SK-N-SH (cell line): ENCODE results near the gene CDKN2D. TPM values are rescaled to one million over a fixed set of nuclear protein-coding genes. Genes with fewer than 3 reads are reported as not detected.

Source experiments
- CTCF ChIA-PET: fragments of 300-600, 350-600 bp; formaldehyde crosslinking; extraction: SDS; loops from one replicate; lab custom pipeline; 2021; lab: Yijun Ruan, JAX
- POLR2A ChIA-PET: fragments of 350-600 bp; sonication (Branson Sonifier 250); formaldehyde crosslinking; extraction: SDS; loops from one replicate; lab custom pipeline; 2020; ENCODE audit warnings: antibody characterized with exemption, inconsistent platforms; lab: Yijun Ruan, JAX
- DNase-seq: peaks from one replicate; pipeline ENCODE4 v3.0.0; 2012
- H2AFZ ChIP-seq: fragments of 200-600 bp; sonication (generic); 2 replicates; pipeline ENCODE4 v1.8.1; 2016; ENCODE audit warnings: antibody characterized with exemption, mild to moderate bottlenecking, low read depth
- H3F3A ChIP-seq: fragments of 200-600 bp; sonication (generic); replicated peaks from 2 replicates; pipeline ENCODE3; 2016; ENCODE audit warnings: antibody characterized with exemption, mild to moderate bottlenecking; ENCODE audit not compliant: insufficient read depth
- H3K27ac ChIP-seq, 2 experiments: fragments of 200-500 bp in 1 of 2; fragments of 200-600 bp in 1 of 2; sonication (Bioruptor generic) in 1 of 2; sonication (generic), shearing (Covaris generic) in 1 of 2; 2 replicates each; pipeline versions ENCODE4 v1.5.1 to v1.6.1; 2014 to 2016; ENCODE audit warnings: low read depth in 2 of 2, inconsistent platforms in 1 of 2, low read length in 1 of 2, mild to moderate bottlenecking in 1 of 2, mixed read lengths in 1 of 2
- H3K27me3 ChIP-seq: fragments of 200-600 bp; sonication (generic), shearing (Covaris generic); 2 replicates; pipeline ENCODE4 v1.6.1; 2016; ENCODE audit warnings: mixed run types; ENCODE audit not compliant: insufficient read depth
- H3K36me3 ChIP-seq, 2 experiments: fragments of 200-500 bp in 1 of 2; fragments of 200-600 bp in 1 of 2; sonication (Bioruptor generic) in 1 of 2; sonication (generic) in 1 of 2; replicated peaks in 1 of 2; 2 replicates each; pipeline versions ENCODE3 to v1.5.1; 2014 to 2016; ENCODE audit warnings: low read length in 1 of 2, mild to moderate bottlenecking in 1 of 2; ENCODE audit not compliant: insufficient read depth in 2 of 2, control insufficient read depth in 1 of 2
- H3K4me1 ChIP-seq, 2 experiments: fragments of 200-500 bp in 1 of 2; fragments of 200-600 bp in 1 of 2; sonication (Bioruptor generic) in 1 of 2; sonication (generic), shearing (Covaris generic) in 1 of 2; 2 replicates each; pipeline versions ENCODE4 v1.5.1 to v1.6.1; 2014 to 2016; ENCODE audit warnings: low read depth in 1 of 2, low read length in 1 of 2, mixed run types in 1 of 2; ENCODE audit not compliant: insufficient read depth in 2 of 2, control insufficient read depth in 1 of 2
- H3K4me2 ChIP-seq: fragments of 200-600 bp; sonication (generic), shearing (Covaris generic); 2 replicates; pipeline ENCODE4 v1.6.1; 2017; ENCODE audit warnings: mixed run types
- H3K4me3 ChIP-seq, 2 experiments: fragments of 200-500 bp in 1 of 2; fragments of 200-600 bp in 1 of 2; sonication (Bioruptor generic) in 1 of 2; sonication (generic), shearing (Covaris generic) in 1 of 2; 2 replicates each; pipeline versions ENCODE4 v1.5.1 to v1.8.1; 2014 to 2016; ENCODE audit warnings: low read depth in 2 of 2, inconsistent platforms in 1 of 2, low read length in 1 of 2, mild to moderate bottlenecking in 1 of 2, mixed read lengths in 1 of 2, moderate library complexity in 1 of 2
- H3K79me2 ChIP-seq: fragments of 200-600 bp; sonication (generic); 2 replicates; pipeline ENCODE4 v1.8.1; 2017; ENCODE audit warnings: mild to moderate bottlenecking; ENCODE audit not compliant: insufficient read depth
- H3K9ac ChIP-seq: fragments of 200-600 bp; sonication (generic); 2 replicates; pipeline ENCODE4 v1.6.1; 2017; ENCODE audit warnings: mixed run types
- H3K9me2 ChIP-seq: fragments of 200-600 bp; sonication (generic); 2 replicates; pipeline ENCODE4 v1.6.1; 2017; ENCODE audit warnings: mixed run types
- H3K9me3 ChIP-seq: fragments of 200-600 bp; sonication (generic); 2 replicates; pipeline ENCODE4 v1.6.1; 2017; ENCODE audit warnings: mixed run types, mild to moderate bottlenecking, moderate library complexity
- H4K20me1 ChIP-seq: fragments of 200-600 bp; sonication (generic); 2 replicates; pipeline ENCODE4 v1.6.1; 2017; ENCODE audit warnings: mild to moderate bottlenecking, mixed run types; ENCODE audit not compliant: insufficient read depth
- CHD2 ChIP-seq: fragments of 150-350 bp; IDR thresholded peaks from 2 replicates; pipeline ENCODE4 v1.6.1; 2018; ENCODE audit warnings: low read length; ENCODE audit not compliant: partially characterized antibody
- FOSL2 ChIP-seq: IDR thresholded peaks from 2 replicates; pipeline ENCODE4 v1.4.0; 2012; ENCODE audit warnings: low read depth, mild to moderate bottlenecking, moderate library complexity, borderline replicate concordance
- FOXJ3 ChIP-seq: sonication (generic); formaldehyde crosslinking; IDR thresholded peaks from 2 replicates; pipeline ENCODE4 v1.5.1; 2020; ENCODE audit warnings: mild to moderate bottlenecking, missing genetic modification reagents
- MEF2A ChIP-seq: IDR thresholded peaks from 2 replicates; pipeline ENCODE4 v1.4.0; 2012; ENCODE audit warnings: low read depth, borderline replicate concordance
- MXI1 ChIP-seq: IDR thresholded peaks from 2 replicates; pipeline ENCODE4 v1.6.1; 2012; ENCODE audit warnings: mild to moderate bottlenecking, low read depth, low read length, improper control_type of control experiment
- NFIC ChIP-seq: IDR thresholded peaks from 2 replicates; pipeline ENCODE4 v1.4.0; 2012; ENCODE audit warnings: borderline replicate concordance
- POLR2AphosphoS5 ChIP-seq: IDR thresholded peaks from 2 replicates; pipeline ENCODE4 v1.6.1; 2012; ENCODE audit warnings: low read depth, low read length
- RAD21 ChIP-seq: IDR thresholded peaks from 2 replicates; pipeline ENCODE4 v1.6.1; 2012; ENCODE audit warnings: mild to moderate bottlenecking, low read length
- RFX5 ChIP-seq: IDR thresholded peaks from 2 replicates; pipeline ENCODE4 v1.6.1; 2012; ENCODE audit warnings: mild to moderate bottlenecking, improper control_type of control experiment, low read length
- RXRA ChIP-seq: IDR thresholded peaks from 2 replicates; pipeline ENCODE4 v1.4.0; 2012; ENCODE audit warnings: low read depth, mild to moderate bottlenecking, borderline replicate concordance
- TAF1 ChIP-seq: IDR thresholded peaks from 2 replicates; pipeline ENCODE4 v1.6.1; 2012; ENCODE audit warnings: low read depth, mild to moderate bottlenecking, low read length, moderate library complexity, borderline replicate concordance
- TCF12 ChIP-seq: IDR thresholded peaks from 2 replicates; pipeline ENCODE4 v1.4.0; 2012
- WGBS: methylation state at CpG from one replicate; pipeline ENCODE4 v1.1.6; 2017; ENCODE audit warnings: low lambda C conversion rate; 5-methylcytosine and 5-hydroxymethylcytosine counted together
- polyA plus RNA-seq, 3 experiments: library from polyadenylated mRNA; depleted of rRNA; stranded (reverse); fragments of >200 nt; gene quantifications; 2 replicates each; pipeline ENCODE4 v1.2.3, GENCODE V29; 2012
- TF ChIP-seq, protein P1 (sequence below): IDR thresholded peaks from 2 replicates; pipeline ENCODE4 v1.4.0; 2012; ENCODE audit warnings: low read depth, borderline replicate concordance
- TF ChIP-seq, protein P2 (sequence below): IDR thresholded peaks from 2 replicates; pipeline ENCODE4 v1.4.0; 2012; ENCODE audit warnings: low read depth

The CDKN2D gene
- polyA plus RNA-seq, 1 of the 3 experiments (the other 2 are of a cell fraction), result 13.1 TPM

DNA sequence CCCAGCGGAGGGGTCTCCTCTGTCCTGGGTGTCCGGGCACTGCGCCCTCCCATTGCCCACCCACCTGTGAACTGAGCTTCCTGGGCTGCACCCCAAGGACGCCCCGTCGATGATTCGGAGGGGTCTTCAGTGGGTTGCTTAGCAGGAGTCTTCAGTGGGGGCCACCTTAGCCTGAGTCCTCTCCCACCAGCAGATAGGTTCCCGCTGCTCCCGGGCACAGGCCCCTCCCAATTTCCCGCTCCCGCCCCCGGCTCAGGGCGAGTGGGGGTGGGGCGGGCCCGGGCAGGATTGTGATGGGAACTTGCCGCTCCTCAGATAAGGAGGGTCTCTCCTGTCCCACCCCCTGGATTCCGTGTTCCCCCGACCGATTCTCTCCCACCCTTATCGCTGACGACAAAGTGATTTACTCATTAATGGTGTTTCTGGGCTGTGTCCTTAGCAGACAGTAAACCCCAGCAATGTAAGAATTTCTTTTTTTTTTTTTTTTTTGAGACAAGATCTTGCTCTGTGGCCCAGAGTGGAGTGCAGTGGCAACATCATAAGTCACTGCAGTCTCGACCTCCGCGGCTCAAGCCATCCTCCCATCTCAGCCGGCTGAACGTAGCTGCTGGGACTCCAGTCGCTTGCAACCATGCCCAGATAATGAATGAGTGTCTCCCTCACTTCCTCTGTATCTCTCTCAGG, 50.9 kb downstream of the CDKN2D start (continued):
- no peak for TF ChIP-seq RAD21
- no peak for TF ChIP-seq RFX5
- no peak for TF ChIP-seq MEF2A
- TF ChIP-seq POLR2AphosphoS5, result no peak
- no peak for TF ChIP-seq MXI1
- TF ChIP-seq, protein P1, sequence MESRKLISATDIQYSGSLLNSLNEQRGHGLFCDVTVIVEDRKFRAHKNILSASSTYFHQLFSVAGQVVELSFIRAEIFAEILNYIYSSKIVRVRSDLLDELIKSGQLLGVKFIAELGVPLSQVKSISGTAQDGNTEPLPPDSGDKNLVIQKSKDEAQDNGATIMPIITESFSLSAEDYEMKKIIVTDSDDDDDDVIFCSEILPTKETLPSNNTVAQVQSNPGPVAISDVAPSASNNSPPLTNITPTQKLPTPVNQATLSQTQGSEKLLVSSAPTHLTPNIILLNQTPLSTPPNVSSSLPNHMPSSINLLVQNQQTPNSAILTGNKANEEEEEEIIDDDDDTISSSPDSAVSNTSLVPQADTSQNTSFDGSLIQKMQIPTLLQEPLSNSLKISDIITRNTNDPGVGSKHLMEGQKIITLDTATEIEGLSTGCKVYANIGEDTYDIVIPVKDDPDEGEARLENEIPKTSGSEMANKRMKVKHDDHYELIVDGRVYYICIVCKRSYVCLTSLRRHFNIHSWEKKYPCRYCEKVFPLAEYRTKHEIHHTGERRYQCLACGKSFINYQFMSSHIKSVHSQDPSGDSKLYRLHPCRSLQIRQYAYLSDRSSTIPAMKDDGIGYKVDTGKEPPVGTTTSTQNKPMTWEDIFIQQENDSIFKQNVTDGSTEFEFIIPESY, result no peak
- TF ChIP-seq NFIC, result no peak
- TF ChIP-seq, protein P2, sequence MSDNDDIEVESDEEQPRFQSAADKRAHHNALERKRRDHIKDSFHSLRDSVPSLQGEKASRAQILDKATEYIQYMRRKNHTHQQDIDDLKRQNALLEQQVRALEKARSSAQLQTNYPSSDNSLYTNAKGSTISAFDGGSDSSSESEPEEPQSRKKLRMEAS, result no peak
- TF ChIP-seq FOSL2, result no peak
- no peak for TF ChIP-seq FOXJ3 (CRISPR knock-in tag)
- no peak for TF ChIP-seq RXRA
- TF ChIP-seq TCF12, result no peak

GRCh38 chr19:10517361-10517759, 51.4 kb downstream of the CDKN2D start, which contains the start of gene S1PR5:
Gene S1PR5, minus strand, starts transcription at chr19:10517447. Its CDS starts 2,436 bp downstream, at chr19:10515011.
- Histone ChIP-seq H4K20me1 (no peaks in the 10 kb centered on the region), H3K4me3 (peak within 1 kb of the TSS; percentile 38 to 58), H3K27me3 (peaks cover 13% of the 10 kb centered on the region; the same call in 1 of the 2 replicates), H3K27ac (no peak within 1 kb of the TSS), H3F3A (no peaks in the 10 kb centered on the region), H3K9ac (no peak within 1 kb of the TSS), H3K9me3 (no peaks in the 10 kb centered on the region), H2AFZ (peak within 1 kb of the TSS; percentile 78), H3K9me2 (no peaks in the 10 kb centered on the region), H3K79me2 (no peaks in the 10 kb centered on the region), H3K4me1 (no peaks in the 10 kb centered on the region; a peak in 1 of 4 replicates), H3K4me2 (peak within 1 kb of the TSS; percentile 79), H3K36me3 (no peaks in the 10 kb centered on the region)
- TF ChIP-seq TAF1 (no peak), CHD2 (no peak), RXRA (no peak)
- ChIA-PET POLR2A (interaction anchor here (0.6 to 1.4 kb wide), 2 partner anchors 18 to 34 kb away, joined by 3 read pairs; no protein-coding TSS in a partner anchor), CTCF (interaction anchor here (0.9 to 2.0 kb wide), 6 partner anchors 12 to 200 kb away, joined by 3 to 9 read pairs (median 3); partner anchors contain the start of gene DNM2)
- DNase-seq, result peak; percentile 70
- WGBS, result 3% methylated on average over 7 of the region's 39 CpGs
